ENCODE measurements around the gene FIGN.
A peak's percentile ranks its signal among the peaks of the same experiment; 100 is the strongest.

The FIGN gene

DNA sequence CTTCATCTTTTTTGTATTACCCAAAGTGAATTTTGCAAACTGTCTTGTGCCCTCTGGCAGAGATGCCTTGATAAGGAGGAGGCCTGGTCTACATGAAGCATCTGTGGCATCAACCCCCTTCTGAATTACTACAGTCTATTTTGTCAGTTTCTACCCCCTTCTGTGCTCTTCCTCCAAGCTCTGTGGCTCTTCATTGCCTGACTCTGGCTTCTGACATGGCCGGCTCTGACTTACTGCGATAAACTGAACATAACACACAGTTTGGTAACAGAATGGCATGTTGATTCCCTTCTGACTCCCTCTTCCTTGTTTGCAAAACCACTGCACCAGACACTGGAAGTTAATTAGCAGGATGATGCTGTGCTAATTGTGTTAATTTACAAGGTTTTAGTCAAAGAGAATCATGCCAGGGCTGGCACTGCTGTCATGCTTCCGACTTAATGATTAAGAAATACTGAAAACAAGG, 122.5 kb downstream of the FIGN start:
- no peak for DNase-seq (ENCODE audit: low spot score)

DNA sequence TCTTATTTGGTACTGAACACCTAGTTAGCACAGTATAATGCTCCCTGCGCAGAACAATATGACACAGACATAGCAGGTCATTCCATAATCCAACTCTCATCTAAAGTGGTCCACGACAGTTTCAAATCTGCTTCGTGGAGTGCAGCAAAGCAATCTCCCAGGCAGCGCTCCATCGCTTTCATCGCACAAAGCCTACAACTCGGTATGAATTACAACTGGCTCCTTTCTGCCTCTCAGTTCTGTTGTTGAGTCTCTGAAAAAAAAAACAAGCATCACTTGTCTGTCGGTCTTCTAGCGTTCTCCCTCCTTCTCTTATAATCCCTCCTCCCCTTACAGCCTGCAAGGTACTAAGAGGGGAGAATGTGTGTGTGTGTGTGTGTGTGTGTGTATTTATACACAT, 123.5 kb downstream of the FIGN start:
- DNase-seq (ENCODE audit: low spot score), result no peak

DNA sequence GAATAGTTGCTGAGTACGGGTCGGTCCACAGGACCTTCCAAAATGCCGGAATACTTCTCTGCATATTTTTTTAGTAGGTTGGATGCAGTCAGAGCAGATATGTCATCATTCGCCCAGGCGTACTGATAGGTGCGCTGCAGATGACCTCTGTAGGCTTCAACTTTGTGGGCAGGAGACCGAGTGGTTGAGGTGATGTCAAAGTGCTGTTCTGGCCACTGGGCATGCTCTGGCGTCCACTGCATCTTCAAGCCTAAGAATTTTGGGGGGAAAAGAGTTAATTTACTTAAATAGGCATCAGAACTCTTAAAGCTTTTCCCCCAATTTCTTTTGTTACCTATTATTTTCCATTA, 124.3 kb downstream of the FIGN start:
- DNase-seq (ENCODE audit: low spot score), result no peak

DNA sequence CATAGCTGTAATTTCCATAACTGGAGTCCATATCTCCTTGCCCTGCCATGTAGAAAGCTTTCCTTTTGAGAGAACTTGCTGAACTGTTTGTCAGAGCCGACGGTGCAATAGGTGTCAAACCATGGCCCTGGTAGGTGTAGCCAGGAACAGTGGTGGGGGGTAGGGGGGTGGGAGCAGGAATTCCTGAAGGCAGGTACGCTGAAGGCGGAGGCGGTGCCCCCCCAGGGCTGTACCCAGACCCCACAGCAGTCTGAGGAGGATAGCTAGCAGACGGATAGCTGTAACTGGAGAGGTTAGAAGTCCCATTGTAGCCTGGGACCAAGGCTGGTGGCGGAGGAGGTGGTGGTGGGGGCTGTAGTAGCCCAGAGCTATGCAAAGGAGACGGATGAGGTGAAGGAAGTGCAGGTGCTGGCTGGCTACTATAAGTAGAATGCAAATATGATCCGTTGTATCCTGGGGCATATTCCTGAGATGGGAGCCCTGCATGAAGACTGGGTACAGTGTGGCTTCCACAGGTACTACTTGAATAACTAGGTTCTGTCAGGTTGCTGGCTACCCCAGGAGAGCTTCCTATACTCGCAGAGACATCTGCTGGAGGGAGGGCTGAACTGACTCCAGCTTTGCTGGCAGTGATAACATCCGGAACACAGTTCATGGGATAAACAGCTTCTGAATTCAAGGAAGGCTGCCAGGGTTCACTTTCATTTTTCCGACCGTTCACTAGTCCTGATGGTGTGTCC, 124.8 kb downstream of the FIGN start:
- no peak for DNase-seq (ENCODE audit: low spot score)

GRCh38 chr2:163607630-163608029, 128.2 kb downstream of the FIGN start:
- DNase-seq (ENCODE audit: low spot score), result no peak

- no peak for DNase-seq (ENCODE audit: low spot score)
Observed at GRCh38 chr2:163606878-163607277, 128.9 kb downstream of the FIGN start.

GRCh38 chr2:163605779-163606178, 130.0 kb downstream of the FIGN start:
- no peak for DNase-seq (ENCODE audit: low spot score)

GRCh38 chr2:163604941-163605555, 130.8 kb downstream of the FIGN start:
- DNase-seq (ENCODE audit: low spot score), result peak; percentile 19

DNA sequence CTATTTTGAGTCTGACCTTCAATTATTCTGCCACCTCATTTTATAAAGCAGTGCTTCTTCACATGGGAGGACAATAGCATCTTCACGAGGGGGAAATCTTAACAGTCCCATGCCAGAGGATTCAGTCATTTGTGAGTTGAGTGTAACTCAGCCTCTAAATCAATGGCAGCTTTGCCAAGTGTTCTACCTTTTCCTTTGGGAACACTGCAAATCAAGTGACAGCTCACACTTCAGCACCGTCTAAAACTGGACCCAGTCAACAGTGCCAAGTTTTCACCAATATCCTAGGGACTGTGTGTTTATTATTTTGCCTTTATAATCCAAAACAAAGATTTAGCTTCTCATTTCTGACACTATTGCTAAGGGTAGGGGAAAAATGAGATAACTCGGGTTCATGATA, 133.6 kb downstream of the FIGN start:
- DNase-seq (ENCODE audit: low spot score), result no peak

DNA sequence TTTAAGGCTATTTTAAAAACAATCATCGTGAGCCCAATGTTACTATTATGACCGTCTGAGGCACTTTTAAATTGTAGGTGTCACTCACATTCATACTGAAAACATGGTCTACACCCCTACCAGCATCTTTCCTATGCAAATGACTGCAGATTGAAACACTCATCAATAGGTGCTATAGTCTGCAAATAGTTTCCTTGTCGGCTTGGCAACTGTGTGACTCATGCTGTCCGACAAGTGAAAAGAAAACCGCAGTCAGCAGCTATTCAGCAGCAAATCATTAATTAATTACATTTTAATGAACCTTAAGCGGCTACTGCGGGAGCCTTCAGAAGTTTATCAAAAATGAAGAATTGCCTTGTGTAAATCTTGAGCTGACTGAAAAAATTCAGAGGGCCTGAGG, 134.4 kb downstream of the FIGN start:
- no peak for DNase-seq (ENCODE audit: low spot score)

GRCh38 chr2:163600801-163601200, 135.0 kb downstream of the FIGN start:
- no peak for DNase-seq (ENCODE audit: low spot score)

- DNase-seq (ENCODE audit: low spot score), result no peak
Observed at GRCh38 chr2:163595028-163595427, 140.8 kb downstream of the FIGN start.

GRCh38 chr2:163594497-163594896, 141.3 kb downstream of the FIGN start:
- DNase-seq (ENCODE audit: low spot score), result no peak

DNA sequence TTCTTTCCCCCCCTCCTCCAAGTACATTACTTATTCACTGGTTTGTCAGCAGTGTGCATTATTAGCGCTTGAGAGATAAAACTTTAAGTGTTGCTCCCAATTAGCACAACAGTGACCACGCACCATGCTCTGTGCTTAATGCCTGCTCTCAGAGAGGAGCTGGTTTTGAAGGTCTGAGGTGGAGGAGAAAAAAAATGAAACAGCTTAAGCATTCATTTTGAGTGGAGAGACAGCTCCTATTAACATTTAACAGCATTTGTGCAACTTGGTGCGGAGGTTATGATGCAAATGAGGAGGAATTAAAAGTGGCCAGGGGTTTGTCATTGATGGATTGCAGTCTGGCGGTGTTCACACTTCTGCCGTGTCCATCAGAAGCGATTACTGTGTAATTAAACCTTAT, 141.8 kb downstream of the FIGN start:
- no peak for DNase-seq (ENCODE audit: low spot score)

DNA sequence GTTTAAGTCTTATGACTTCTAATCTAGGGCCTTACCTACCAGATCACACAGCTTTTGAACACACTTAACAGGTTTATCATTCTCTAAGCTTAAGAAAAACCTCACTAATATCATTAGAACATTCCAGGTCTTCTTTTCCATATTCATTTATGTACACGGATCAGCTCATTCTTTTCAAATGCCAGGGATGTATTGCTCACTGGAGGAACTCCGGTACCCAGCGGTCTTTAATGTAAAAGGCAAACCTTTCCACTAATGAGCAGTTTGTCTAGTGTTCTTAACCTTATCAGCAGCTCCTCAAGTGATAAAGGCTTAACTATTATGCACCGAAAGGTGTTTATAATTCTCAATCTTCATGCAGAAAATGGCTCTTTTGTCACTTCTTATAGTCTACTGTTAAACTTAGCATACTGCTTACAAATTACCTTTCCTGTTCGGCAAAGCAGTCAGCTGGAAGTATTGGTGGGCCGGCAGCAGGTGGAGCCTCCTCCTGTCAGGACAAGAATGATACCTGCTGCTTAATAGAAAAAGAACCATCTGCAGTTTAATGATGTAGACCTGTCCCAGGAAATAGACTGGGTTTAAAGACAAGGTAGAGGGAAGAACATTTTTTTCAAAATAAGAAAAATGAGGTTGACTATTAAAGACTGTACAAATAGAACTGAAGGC, 142.7 kb downstream of the FIGN start:
- DNase-seq (ENCODE audit: low spot score), result no peak

- no peak for DNase-seq (ENCODE audit: low spot score)
Observed at GRCh38 chr2:163591461-163591860, 144.3 kb downstream of the FIGN start.

DNA sequence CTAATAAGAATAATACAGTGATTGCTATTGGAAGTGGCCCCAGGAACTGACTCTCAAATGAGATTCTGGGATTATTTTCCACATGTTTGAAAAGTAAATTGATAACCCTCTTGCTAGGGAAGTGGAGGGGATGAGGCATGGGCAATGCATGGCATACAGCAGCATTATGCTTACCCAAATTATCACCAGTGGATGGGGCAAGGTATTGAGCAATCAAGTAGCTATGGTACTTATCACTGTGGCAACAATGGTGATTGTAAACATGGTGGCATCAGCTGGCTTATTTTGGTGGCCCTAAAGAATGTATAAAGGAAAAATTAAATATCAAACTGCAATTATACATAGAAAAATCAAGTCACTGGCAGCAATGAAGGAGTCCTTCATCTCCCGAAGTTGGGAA, 155.1 kb downstream of the FIGN start:
- no peak for DNase-seq (ENCODE audit: low spot score)

DNA sequence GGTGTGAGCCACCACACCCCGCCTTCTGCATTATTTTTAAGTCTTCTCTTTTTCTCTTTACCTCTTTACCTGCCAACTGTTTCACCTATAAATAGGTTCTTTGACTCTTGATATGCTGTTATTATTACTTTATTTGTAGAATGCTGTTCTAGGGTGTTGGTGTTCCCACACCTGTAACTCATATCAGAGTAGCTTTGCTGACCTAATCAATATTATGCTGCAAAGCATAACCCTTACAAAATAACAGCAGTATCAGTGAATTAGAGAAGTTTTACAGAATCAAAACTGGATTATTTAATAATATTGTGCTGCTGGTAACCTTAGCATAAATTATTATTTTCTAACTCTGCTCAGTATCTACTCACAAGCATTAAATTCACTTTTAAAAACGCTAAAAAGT, 161.5 kb downstream of the FIGN start:
- no peak for DNase-seq (ENCODE audit: low spot score)

DNA sequence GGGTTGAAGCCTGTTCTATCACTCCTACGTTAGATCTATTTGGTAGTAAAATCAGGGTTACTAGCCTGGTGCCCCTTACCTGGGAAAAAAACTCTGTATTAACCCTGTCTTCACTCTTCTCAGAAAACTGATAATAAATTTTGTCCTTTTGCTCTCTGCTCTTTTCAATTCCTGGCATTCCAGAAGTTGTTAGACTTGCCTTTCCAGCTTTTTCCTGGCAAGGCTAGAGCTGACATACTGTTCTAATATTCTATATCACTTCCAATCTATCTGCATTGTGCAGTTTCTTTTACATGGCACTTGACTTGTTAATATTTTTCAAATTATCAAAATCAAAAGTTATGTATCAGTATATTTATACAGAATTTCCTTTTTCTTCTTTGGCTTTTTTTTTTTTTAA, 162.2 kb downstream of the FIGN start:
- DNase-seq (ENCODE audit: low spot score), result no peak

GRCh38 chr2:163572850-163573249, 163.0 kb downstream of the FIGN start:
- no peak for DNase-seq (ENCODE audit: low spot score)

DNA sequence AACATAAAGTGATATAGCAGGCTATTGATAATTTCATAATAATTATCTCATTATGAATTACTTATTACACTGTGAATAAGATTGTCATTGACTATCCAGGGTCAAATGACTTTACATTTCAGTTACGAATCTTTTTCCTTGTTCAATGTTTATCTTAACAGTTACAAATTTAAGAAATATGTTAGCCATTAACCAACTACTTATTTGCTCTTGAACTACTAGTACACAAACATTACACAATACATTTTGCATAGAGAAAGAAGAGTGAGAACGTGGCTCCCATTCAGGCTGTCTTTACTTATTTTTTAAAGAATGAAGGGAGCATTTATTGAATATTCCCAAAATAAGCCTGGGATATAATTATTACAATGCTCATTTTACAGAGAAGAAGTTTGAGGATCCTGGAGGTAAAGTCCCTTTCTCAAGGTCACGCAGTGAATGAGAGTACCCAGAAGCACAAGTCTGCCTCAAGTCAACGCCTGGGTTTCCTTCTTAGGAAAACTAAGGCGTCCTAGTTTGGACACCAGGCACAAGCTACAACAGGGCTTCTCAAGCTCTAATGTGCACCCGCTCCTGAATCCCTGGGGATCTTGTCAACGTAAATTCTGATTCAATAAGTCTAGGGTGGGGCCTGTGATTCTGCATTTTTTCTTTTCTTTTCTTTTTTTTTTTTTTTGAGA, 164.2 kb downstream of the FIGN start:
- no peak for DNase-seq (ENCODE audit: low spot score)

DNA sequence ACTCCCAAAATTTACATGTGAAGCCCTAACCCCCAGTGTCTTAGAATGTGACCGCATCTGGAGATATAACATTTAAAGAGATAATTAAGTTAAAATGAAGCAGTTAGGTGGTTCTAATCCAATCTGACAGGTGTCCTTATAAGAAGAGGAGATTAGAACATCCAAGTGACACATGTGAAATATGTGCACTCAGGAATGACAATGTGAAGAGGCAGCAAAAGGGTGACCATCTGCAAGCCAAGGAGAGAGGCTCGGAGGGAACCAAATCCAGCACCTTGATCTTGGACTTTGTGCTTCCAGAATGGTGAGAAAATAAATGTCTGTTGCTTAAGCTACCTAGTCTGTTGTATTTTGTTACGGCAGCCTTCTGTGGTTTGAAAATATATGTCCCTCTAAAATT, 165.4 kb downstream of the FIGN start:
- DNase-seq (ENCODE audit: low spot score), result no peak

GRCh38 chr2:163565192-163565591, 170.6 kb downstream of the FIGN start:
- no peak for DNase-seq (ENCODE audit: low spot score)
